NCI-H345 (cell line): Measurements from ENCODE around the gene DCANP1.

Source experiments
- DNase-seq: peaks from one replicate; lab custom pipeline; 2025; lab: John Stamatoyannopoulos, UW

Gene DCANP1

GRCh38 chr5:135441350-135441831 is 5.8 kb downstream of the DCANP1 start:
- no peak for DNase-seq

DNA sequence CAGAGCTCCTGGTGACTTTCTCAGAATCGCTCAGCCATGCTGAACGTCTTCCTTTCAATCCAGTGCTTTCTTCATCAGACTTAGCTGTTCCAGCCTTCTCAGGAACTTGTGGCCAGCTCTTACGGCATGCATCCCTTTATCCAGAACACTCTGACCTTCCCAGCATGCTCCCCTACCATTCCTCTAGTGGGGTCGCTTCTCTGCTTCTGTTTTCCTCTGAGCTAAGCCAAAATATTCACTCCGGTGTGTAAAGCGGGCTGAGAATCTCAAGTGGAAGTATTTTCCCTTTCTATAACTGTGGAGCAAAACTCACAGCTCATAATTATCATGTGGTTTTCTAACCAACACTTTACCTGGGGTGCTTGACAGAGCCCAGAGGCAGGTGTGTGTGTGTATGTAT is 6.2 kb downstream of the DCANP1 start:
- DNase-seq = no peak

- no peak for DNase-seq
These were observed 7.6 kb downstream of the DCANP1 start for GRCh38 chr5:135439231-135440205.

GRCh38 chr5:135438636-135439221 is 8.4 kb downstream of the DCANP1 start:
- no peak for DNase-seq

DNA sequence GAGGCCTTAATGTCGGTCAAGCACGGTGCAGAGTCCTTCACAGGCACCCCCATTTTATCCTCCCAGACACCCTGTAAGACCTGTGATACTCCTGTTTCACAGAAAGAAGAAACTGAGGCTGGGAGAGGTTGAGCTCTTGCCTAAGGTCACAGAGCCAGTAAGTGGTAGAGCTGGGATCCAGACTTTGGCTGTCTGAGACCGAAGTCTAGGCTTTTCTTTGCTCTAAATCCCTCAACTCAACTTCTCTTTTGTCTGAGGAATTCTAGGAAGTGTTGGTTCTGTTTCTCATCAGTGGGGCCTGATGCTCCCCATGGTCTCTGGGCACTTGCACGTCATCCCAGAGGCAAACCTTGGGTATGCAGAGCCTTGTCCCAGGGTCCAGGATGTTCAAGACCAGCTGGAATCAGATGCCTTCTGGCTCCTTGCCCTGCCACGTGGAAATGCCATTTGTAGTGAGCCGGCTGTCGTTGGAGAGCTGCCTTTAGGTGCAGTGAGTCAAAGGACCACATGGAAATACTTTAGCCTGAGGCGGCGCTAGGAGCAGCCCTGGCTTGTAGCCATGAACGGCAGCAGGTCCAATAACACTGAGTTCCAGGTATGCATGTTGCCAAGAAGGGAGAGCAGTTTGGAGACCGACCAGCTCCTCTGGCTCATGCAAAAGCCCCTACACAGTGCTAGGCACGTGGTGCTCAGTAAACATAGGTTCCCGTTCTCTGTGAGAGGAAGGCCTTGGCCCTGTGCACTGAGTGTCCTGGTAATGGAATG is 9.2 kb downstream of the DCANP1 start:
- peak; percentile 90 for DNase-seq

GRCh38 chr5:135437422-135437795 is 9.7 kb downstream of the DCANP1 start:
- DNase-seq = no peak

DNA sequence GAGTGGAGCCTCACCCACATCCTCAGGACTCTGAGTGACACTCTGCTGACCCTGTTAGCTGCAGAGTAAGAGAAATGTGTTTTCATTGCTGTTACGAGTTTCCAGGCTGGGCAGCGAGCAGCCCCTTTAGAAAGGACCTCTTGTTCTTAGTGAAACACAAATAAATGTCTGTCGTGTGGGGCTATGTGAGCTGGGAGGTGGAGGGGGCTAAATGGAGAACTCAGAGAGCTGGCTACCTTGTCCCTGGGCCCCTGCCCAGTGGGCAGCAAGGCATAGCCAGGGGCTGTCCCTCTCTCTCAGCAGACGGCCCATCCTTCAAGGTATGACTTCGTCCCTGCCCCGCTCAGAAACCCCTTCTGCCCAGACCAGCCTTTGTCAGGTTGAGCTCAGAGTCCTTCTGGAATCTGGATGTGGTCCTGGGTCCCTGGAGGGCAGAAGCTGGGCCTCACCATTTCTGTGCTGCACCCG is 10.2 kb downstream of the DCANP1 start:
- DNase-seq = no peak

GRCh38 chr5:135435467-135436330 is 11.4 kb downstream of the DCANP1 start:
- no peak for DNase-seq

GRCh38 chr5:135434591-135435466 is 12.3 kb downstream of the DCANP1 start:
- no peak for DNase-seq

DNA sequence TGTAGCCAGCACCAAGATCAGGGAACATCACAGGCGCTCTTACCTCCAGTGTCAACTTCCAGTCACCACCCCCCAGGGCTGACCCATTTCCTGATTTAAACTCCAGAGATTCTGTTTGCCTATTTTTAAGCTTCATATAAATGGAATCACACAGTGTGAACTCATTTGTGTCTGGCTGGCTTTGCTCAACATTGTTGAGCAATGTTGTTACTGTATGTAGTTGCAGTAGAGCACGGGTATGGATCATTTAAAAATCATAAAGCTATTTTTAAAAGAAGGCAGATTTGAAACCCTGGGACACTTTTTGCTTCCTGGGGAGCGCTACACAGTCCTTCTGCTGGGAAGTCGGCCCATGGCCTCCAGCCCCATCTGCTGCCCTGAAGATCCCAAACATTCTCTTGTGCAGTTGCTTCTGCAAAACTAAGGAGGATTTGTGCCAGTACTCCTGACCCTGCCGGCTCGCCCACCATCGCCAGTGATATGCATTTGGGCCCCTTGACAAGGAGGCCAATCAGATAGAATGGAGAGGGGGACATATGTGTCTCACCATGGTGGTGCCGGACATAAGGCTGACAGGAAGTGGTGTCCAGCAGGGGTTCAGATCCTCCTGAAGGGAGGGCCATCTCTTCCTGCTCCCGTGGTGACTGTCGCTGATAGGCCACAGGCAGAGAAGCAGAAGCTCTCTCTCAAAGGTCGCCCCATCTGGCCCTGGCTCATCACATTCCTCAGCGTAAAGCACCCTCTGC is 13.3 kb downstream of the DCANP1 start:
- no peak for DNase-seq

GRCh38 chr5:135432113-135432512 is 15.0 kb downstream of the DCANP1 start:
- DNase-seq = no peak

DNA sequence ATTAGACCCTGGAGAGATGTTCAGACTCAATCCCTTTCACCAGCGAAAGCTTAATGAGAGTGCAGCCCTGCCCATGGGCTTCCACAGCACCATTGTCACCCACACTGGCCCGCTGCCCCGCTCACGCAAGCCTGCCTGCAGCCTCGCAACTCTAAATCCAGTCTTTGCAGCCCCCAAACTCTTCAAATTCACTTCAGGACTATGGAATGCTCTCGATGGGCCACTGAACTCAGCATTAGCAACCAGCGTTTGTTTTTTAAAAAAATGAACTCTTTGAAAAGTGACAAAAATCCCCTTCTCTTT is 17.1 kb downstream of the DCANP1 start:
- DNase-seq = no peak

- no peak for DNase-seq
These were observed 17.6 kb downstream of the DCANP1 start for GRCh38 chr5:135429301-135430134.

DNA sequence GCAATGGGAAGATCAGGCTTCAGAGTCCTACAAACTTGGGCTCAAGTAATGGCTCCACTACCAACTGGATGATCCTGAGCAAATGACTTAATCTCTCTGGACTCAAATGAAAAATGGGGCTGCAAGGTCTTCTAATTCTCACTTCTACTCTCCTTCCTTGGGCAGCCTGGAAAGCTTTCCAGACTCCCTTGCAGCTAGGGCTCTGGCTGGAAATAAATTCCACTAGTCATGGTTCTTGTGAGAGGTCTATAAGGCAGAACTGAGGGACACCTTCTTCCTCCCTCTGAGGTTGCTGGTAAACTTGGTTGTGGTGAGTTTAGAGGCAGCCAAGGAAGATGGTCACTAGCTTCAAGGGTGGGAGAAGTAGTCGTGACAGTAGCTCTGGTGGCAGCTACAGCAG is 18.6 kb downstream of the DCANP1 start:
- DNase-seq = no peak

DNA sequence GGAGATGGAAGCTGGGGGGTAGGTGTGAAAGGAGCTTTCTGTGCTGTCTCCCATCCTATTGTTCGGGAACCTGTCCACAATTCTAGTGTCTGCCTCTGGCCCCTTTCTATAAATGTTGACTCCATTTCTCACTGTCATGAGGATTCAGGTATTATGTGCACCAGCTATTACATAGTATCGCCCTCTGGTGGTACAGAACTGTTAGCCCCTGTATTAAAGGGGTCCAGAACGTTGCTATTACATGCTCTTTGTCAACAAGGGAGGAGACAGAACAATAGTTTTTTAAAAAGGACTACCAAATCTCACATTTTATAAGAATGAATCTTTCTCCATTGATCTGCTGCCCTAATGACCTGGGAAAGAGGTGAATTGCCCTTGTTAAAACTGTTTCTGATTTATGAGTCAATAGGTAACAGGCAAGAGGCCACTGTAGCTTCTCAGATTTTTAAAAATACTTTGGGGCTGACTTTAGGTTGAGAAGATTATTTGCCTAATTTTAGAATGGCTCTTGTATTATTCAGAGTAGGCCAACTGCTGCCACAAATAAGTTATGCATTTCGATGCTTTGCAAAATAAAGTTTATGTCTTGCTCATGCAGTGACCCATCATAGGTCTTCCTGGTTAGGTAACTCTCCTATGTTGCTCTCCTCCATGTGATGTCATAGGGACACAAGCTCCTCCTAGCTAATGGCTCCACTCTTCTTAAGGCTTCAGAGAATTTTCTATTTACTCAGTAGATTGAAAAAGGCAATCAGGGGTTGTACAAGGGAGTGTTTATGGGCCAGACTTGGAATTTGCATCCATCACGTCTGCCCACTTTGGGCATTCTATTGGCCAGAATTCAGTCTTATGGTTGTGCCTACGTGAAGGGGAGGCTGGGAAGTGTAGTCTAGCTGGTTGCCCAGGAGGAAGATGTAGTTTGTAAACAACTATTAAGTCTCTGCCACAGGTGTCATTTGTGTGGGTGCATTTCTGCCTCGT is 20.8 kb downstream of the DCANP1 start:
- peak; percentile 58 for DNase-seq

DNA sequence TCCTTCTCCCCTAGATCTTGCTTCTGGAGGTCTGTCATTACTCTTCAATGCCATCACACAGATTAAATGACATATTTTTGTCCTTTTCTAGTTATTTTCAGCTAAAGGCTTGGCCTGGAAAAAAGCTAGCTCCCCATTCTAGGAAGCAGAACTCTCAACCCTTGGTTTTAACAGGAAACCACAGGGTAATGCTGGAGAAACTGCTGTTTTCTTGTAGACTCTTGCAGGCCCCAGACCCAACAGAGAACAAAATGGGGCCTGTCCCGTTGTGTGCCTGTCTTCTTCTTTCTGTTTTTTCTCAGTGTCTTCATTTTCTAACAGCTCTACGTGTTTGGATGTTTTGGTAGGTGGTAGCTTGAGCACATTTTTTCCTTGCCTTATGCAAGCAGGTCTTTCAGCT is 21.5 kb downstream of the DCANP1 start:
- no peak for DNase-seq

- DNase-seq = no peak
These were observed 23.3 kb downstream of the DCANP1 start for GRCh38 chr5:135423846-135424168.
